HTR-8/SVneo (cell line): ENCODE measurements around the gene PCDH7.

Experiments
- DNase-seq: peaks from one replicate; pipeline ENCODE4 v3.0.0; 2011; ENCODE audit warnings: low spot score, mixed read lengths; ENCODE audit not compliant: insufficient read length
- FAIRE-seq: peaks from 2 replicates; lab custom pipeline; 2011; peaks lifted over from hg19 to GRCh38; lab: Jason Lieb, UNC

PCDH7 gene, protein sequence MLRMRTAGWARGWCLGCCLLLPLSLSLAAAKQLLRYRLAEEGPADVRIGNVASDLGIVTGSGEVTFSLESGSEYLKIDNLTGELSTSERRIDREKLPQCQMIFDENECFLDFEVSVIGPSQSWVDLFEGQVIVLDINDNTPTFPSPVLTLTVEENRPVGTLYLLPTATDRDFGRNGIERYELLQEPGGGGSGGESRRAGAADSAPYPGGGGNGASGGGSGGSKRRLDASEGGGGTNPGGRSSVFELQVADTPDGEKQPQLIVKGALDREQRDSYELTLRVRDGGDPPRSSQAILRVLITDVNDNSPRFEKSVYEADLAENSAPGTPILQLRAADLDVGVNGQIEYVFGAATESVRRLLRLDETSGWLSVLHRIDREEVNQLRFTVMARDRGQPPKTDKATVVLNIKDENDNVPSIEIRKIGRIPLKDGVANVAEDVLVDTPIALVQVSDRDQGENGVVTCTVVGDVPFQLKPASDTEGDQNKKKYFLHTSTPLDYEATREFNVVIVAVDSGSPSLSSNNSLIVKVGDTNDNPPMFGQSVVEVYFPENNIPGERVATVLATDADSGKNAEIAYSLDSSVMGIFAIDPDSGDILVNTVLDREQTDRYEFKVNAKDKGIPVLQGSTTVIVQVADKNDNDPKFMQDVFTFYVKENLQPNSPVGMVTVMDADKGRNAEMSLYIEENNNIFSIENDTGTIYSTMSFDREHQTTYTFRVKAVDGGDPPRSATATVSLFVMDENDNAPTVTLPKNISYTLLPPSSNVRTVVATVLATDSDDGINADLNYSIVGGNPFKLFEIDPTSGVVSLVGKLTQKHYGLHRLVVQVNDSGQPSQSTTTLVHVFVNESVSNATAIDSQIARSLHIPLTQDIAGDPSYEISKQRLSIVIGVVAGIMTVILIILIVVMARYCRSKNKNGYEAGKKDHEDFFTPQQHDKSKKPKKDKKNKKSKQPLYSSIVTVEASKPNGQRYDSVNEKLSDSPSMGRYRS (N-terminal part only)

DNA sequence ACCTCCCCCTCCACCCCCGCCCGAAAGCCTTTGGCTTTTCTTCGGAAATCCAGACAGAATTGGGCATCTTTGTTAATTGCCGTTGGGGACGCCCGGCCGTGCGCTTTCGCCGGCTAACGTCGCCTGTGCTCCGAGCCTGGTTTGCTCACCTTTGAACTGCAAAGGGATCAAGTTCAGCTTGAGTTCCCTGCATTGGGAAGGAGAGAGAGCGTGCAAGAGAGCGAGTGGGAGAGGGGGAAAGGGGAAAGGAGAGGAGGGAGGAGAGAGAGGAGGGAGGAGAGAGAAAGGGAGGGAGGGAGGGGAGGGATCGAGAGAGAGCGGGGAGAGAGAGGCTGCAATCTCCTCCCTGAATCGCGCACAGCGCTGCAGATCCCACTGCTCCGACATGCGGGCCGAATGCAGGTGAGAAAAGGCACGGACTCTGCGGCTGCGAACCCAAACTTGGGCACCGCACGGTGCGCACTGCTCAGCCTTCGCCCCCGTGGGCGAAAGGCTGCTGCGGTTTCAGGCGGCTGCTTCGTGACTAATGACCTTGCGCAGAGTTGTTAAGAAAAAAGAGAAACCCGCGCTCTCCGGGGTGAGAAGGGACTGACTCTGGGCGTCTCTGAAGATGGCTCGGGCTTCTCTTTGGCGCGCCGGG lies at the start of gene PCDH7:
Gene PCDH7, plus strand, starts transcription at position 349 of the 640 bp plus-strand sequence. CDS start 1,054 bp downstream, outside the sequence.
- DNase-seq = peak; percentile 17
- FAIRE-seq = no peak

DNA sequence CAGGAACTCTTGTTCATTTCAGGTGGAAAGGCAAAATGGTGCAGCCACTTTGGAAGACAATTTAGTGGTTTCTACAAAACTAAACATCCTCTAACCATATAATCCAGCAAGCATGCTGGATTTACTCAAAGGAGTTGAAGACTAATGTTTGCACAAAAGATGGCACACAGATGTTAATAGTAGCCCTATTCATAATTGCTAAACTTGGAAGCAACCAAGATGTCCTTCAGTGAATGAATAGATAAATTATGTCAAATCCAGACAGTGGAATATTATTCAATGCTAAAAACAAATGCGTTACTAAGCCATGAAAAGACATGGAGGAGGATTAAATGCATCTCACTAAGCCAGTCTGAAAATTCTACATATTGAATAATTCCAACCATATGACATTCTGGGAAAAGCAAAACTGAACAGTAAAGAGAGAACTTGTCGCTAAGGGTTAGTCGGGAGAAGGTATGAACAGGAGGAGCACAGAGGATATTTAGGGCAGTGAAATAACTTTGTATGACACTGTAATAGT lies 48.2 kb upstream of the PCDH7 start:
- DNase-seq = no peak
- FAIRE-seq = no peak

DNA sequence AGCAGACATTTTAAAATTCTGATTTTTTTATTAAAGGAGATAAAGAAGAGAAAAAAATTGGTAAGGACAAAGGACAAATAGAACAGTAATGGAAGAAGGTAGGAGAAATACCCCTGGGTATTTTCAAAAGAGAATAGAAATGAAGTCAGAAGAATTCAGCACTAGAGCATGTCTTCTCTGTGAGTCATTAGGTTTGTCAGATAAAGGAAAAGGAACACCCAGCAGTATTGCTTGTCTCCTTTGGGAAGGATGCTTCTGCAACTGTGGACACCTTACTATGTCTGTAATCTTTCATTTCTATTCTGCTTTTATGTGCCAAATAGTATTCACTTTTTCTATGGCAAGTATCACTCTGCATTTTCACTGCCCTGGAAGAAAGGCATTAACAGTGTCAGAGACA lies 24.0 kb upstream of the PCDH7 start:
- FAIRE-seq (no peak), DNase-seq (no peak)

DNA sequence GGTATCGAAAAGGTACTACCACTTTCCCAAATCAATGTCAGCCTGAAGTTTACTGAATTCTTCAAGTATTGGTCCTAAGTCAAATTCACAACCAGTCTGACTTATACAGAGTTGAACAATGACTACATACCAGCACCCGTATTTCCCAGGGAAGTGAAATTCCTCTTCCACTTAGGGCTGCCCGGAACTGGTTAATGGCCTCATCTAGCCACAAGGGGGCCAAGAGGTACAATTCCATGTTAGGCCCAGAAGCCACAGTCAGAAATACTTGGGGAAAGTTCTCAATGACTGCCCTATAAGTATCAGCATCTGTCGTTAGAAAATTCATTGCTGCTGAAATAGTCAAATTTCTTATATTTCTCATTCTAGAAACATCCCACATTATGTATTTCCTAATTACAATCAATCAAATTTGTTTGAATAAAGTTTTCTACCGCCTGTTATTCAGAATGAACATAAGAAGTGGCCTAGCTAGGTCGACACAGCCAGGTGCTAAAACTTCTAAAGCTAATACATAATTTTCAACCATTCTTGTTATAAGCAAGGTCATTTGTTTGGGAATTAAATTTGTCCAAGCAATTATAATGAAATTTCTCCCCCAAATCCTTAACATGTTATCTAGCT lies 5.6 kb upstream of the PCDH7 start:
- DNase-seq = peak; percentile 25
- FAIRE-seq = no peak

DNA sequence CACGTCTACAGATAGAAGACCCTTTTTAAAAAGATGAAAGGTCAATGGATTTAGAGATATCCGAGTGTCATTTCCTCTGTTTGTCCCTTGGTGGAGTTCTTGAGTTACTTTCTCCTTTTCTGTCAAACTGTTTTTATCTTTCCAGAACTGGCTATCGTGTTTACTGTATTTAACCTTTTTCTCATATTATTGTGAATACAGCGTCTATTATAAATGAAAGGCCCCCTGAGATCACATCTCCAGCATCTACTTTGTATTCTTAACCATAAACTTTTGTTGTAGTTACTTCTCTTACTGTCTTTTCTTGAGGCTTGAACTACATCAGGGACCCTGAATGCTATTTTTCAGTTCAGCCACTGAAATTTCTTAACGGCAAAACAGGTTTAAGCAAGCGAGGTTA lies 4.0 kb upstream of the PCDH7 start:
- FAIRE-seq (no peak), DNase-seq (peak; percentile 19)

DNA sequence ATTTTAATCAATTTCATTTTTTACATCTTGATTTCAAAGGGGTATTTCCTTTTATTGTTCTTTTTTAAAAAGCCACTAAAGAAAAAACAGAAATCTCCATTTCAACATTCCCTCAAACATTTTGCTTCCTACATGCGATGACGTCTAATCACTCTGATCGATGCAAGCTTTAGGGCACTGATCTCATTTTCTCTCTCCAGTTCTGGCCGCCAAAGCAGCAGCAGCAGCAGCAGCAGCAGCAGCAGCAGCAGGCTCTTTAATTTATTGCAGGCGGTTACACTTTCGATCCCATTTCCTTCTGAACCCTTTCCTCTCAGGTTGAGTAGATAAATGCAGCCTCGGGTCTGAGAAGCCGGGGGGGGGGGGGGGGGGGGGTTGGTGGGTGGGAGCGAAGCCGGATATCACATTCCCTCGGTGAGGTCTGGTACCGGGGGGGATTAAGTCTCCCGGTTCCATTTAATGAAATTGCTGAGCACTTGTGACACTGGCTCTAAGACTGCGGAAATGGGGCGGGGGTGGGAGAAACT lies 3.4 kb upstream of the PCDH7 start:
- DNase-seq (no peak), FAIRE-seq (no peak)

DNA sequence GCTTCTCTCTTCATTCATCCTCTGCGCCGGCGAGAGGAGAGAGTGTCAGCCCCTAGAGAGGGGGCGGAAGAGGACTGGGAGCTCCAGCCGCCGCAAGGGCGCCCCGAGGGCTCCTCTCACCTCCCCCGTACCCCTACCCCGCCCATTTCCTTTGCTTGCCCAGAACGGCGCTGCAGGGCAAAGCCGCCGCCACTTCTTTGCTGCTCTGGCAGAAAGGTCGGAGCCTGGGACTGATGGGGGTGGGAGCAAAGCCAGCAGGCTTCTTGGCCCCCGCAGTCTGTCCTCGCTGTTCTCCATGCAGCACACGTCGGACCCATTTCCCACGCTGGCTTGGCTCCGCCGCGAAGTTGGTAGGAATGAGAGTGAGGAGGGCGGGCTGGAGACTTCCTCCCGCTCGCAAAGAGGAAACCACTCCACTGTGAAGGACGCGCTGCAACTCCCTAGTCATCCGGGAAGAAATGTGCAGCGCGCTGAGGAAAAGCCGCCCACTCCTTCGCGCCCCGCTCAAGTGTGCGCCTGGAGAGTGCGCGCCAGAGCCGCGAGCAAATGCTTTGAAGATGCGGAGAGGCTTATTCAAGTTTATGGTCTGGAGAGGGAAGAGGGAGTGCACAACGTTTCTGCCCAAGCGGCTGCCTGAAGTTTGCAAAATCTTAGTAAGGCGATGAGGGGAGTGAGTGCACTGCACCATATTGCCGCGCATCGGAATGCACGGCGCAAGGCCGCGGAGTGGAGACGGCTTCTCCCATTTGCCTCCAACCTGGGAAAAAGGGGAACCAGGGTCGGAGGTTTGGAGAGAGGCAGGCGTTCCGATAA lies 2.8 kb upstream of the PCDH7 start:
- DNase-seq = peak; percentile 53
- peak; percentile 80 for FAIRE-seq

DNA sequence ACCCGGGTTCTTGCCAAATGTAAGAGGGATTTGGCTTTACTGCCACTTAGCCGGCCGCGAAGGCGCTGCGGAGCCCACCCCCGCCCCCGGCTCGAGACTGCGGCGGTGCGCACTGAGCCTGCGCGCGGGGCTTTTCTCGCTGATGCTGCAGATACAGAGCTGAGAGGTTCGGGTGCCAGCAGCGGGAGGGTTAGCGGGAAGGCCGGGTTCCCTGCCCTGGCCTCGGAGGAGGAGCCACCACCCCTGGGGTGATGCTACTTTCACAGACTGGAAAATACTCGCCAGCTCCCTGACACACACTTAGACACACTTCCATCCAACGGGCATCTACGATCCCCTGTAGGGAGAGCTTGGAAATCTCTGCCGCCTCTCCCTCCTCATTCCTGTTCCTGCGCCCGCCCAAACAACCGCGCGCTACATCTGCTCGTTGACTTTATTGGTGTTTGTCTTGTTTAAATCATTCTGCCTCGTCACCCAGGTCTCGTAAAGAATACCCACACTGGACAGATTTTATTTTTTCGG lies 2.1 kb upstream of the PCDH7 start:
- DNase-seq (peak; percentile 53), FAIRE-seq (no peak)

DNA sequence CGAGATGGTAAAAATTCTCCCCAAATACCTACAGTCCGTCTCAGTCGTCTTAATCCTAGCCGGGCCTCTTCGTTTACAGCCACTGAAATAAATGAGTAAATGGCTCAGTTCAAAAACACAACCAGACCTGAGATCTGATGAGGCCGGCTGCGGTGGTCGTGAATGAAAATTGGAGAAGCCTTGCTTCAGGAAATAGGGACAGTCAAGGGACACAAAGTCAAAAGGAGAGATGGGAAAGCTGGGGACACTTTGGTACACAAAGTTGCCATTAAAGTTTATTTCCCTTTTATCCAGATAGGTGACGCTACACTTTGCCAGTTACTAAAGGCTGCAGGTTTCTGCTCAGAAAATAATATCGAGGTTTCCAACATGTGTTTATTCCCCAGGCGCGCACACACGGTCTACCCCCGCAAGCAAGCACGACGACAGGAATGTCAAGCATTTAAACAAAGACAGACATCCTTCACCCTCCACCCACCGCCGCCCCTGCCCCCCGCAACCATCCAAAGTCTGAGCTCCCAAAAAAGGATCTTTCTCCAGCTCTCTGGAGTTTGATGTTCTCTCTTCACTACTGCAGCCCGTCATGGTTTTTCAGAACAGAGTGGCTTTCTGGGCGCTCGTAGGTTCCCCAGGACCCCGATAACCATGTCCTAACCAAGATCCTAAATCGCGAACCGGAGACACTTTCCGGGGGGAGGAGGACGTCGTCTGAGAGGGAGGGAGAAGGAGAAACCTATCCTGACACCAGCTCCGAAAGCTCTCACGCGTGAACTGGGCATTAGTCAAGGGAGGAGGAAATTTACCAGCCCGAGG lies 1.3 kb upstream of the PCDH7 start:
- DNase-seq = peak; percentile 14
- no peak for FAIRE-seq

DNA sequence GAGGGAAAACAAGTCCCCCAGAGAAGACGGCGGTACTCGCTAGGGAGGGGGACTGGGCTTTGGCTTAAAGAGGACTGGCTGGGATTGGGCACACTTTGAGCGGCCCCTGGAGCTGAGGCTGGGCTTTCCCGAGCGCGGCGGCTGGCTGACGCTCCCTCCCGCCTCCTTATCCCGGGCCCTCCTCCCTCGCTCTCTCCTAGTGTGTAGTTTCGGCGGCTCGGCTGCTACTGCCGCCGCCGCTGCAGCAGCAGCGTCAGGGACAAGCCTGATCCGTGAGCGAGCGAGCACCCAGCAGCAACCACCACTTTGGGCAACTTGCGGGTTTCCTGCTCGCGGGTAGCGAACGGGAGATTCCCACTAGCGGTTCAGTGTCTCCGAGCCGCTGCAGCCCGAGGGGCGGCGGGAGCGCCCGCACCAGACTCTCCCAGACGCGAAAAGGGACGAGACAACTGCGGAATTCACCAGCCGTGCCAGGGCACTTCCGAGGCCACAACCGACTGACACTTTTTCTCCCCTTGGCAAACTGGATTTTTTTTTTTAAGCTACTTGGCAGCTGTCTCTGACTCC lies 632 bp upstream of the PCDH7 start:
- FAIRE-seq = no peak
- DNase-seq = peak; percentile 31

DNA sequence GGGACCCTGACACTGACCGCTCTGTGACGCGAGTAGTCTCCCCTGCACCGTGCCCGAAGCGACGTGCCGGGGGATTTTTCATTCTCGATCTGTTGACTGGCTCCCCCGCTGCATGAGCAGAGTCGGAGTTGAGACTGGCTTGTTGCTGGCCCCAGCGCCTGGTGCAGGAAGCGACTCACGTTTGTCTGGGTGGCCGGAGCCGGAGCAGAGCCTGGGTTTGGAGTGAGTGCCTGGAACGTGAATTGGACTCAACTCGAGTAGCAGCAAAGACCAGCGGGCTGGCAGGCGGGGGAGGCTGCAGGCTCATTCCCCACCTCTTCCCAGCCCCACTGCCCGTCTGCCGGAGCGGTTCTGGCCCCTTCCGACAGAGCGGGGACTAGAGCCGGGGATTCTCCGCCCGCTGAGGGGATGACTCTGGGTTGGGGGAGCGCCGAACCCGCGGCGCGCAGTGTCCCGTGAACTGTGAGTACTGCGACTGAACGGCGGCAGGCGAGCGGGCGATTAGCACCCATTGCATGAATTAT lies 554 bp downstream of the PCDH7 start:
- DNase-seq = no peak
- FAIRE-seq = no peak

DNA sequence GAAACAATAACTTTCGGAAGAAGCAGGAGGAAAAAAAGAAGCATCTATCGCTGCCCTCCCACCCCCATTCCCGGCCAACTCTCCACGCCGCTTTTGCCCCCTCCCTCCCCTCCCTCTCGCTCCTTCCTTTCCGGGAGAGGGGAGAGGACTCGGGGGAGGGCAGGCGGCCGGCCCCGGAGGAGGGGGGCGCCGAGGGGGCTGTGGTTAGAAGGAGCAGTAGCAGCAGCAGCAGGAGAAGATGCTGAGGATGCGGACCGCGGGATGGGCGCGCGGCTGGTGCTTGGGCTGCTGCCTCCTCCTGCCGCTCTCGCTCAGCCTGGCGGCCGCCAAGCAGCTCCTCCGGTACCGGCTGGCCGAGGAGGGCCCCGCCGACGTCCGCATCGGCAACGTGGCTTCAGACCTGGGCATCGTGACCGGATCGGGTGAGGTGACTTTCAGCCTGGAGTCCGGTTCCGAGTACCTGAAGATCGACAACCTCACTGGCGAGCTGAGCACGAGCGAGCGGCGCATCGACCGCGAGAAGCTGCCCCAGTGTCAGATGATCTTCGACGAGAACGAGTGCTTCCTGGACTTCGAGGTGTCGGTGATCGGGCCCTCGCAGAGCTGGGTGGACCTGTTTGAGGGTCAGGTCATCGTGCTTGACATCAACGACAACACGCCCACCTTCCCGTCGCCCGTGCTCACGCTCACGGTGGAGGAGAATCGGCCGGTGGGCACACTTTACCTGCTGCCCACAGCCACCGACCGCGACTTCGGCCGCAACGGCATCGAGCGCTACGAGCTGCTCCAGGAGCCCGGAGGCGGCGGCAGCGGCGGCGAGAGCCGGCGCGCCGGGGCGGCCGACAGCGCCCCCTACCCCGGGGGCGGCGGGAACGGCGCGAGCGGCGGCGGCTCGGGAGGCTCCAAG lies 1.3 kb downstream of the PCDH7 start:
- peak; percentile 20 for DNase-seq
- no peak for FAIRE-seq

DNA sequence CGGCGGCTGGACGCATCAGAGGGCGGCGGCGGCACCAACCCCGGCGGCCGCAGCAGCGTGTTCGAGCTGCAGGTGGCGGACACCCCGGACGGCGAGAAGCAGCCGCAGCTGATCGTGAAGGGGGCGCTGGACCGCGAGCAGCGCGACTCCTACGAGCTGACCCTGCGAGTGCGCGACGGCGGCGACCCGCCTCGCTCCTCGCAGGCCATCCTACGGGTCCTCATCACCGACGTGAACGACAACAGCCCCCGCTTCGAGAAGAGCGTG lies 1.9 kb downstream of the PCDH7 start:
- DNase-seq (no peak), FAIRE-seq (no peak)

DNA sequence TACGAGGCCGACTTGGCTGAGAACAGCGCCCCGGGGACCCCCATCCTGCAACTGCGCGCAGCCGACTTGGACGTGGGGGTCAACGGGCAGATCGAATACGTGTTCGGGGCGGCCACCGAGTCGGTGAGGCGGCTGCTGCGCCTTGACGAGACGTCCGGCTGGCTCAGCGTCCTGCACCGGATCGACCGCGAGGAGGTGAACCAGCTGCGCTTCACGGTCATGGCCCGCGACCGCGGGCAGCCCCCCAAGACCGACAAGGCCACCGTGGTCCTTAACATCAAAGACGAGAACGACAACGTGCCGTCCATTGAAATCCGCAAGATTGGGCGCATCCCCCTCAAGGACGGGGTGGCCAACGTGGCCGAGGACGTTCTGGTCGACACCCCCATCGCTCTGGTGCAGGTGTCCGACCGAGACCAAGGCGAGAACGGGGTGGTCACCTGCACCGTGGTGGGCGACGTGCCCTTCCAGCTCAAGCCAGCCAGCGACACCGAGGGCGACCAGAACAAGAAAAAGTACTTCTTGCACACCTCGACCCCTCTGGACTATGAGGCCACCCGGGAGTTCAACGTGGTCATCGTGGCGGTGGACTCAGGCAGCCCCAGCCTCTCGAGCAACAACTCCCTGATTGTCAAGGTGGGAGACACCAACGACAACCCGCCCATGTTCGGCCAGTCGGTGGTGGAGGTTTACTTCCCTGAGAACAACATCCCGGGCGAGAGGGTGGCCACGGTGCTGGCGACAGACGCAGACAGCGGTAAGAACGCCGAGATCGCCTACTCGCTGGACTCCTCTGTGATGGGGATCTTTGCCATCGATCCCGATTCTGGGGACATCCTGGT lies 2.4 kb downstream of the PCDH7 start:
- FAIRE-seq (no peak), DNase-seq (no peak)

DNA sequence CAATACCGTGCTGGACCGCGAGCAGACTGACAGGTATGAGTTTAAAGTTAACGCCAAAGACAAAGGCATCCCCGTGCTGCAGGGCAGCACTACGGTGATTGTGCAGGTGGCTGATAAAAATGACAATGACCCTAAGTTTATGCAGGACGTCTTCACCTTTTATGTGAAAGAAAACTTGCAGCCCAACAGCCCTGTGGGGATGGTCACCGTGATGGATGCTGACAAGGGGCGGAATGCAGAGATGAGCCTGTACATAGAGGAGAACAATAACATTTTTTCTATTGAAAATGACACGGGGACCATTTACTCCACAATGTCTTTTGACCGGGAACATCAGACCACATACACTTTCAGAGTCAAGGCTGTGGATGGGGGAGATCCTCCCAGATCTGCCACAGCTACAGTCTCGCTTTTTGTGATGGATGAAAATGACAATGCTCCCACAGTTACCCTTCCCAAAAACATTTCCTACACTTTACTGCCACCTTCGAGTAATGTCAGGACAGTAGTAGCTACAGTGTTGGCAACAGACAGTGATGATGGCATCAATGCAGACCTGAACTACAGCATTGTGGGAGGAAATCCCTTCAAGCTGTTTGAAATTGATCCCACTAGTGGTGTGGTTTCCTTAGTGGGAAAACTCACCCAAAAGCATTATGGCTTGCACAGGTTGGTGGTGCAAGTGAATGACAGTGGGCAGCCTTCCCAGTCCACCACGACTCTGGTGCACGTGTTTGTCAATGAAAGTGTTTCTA lies 3.2 kb downstream of the PCDH7 start:
- FAIRE-seq (no peak), DNase-seq (no peak)
